ENCODE data around the gene WDFY1. TPM values are rescaled to one million over a fixed set of nuclear protein-coding genes. Genes with fewer than 3 reads are reported as not detected.

Gene WDFY1
- total and polyA plus RNA-seq, 8 donors = 8.2 to 134 (median 31.4) TPM

DNA sequence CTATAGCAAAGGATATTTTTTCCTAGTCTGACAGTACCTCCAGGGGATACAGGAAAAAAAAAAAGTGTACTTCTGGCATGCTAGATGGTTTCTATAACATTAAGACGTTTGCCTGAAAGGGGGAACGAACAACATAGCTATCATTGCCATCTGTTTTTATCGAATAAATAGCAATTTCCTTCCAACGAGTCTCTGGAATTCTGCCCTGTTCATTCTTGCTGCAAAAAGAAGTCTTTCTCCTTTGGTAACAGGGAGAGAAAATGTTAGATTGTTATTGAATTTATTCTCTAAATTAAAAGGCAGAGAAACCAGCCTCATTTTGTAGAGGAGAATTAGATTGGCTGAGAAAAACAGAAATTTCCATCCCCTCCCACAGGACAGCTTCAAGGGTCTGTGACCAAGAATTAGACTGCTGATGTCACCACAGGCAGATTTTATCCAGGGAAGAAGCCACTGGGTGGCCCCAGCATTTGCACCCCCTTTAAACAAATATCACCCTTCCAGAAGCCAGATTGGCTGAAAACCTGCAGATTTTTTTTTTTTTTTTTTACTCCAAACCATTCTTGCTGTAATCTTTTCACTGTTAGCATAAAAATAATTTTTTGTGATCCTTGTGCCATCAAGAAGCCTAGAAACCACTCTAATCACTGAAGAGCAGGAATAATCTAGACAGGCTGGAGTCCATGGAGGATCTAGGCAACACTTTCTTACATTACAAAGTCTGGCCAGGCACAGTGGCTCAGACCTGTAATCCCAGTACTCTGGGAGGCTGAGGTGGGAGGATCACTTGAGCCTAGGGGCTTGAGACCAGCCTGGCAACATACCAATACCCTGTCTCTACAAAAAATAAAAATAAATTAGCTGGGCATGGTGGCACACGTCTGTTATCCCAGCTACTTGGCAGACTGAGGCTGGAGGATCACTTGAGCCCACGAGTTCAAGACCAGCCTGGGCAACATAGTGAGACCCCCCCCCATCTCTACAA lies 12.0 kb downstream of the WDFY1 start:
- Histone ChIP-seq H3K27me3 (no peaks in the 10 kb centered on the region), H3K27ac (peak overlapping the region in 1 of 5 donors; percentile 30), H3K36me3 (no peaks in the 10 kb centered on the region), H3K9me3 (no peaks in the 10 kb centered on the region), H3K4me1 (peaks cover 44 to 78% (median 67%) of the 10 kb centered on the region in 4 donors), H3K4me3 (no peak overlapping the region)
- intact Hi-C loops (cut with DNase I; ENCODE audit: low total_unique reads) = no loop called here
- WGBS, 5 donors = 37 to 59% (median 42%) methylated on average over 6 of the region's 6 CpGs
- no peak for TF ChIP-seq EP300 (IDR thresholded peaks at IDR 0.05)
- TF ChIP-seq POLR2A (IDR thresholded peaks at IDR 0.05) = no peak
- TF ChIP-seq CTCF (IDR thresholded peaks at IDR 0.05) = no peak
- no peak for TF ChIP-seq POLR2AphosphoS5 (IDR thresholded peaks at IDR 0.05)
- no peak for DNase-seq

DNA sequence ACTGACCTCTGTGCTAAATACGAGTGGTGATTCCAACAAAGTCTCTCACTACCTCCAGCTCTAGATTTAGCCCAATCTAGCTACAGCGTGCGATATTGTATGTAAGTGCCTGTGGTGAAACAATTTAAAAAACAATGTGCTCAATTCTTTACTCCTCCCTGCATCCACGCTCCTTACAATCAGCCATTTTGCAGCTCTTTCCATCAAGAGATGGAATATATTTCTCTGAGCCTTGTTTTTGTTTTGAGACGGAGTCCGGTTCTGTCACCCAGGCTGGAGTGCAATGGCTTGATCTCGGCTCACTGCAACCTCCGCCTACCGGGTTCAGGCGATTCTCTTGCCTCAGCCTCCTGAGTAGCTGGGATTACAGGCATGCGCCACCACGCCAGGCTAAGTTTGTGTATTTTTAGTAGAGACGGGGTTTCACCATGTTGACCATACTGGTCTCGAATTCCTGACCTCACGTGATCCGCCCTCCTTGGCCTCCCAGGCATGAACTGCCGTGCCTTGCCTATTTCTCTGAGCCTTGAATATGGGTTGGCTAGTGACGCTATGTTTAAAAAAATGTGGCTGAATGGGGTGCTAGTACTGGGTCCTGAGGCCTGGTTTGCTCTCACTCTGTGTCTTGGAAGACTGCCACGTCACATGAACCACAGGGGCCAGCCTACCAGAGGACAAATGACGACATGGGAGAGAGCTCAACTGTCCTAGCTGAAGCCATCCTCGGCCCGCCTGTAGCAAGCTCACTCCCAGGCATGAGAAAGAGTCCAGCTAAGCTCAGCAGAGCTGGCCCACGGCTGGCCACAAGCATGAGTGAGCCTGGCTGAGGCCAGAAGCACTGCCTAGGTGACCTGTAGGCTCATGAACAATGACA lies 14.8 kb downstream of the WDFY1 start:
- no peaks in the 10 kb centered on the region for H3K36me3 ChIP-seq
- WGBS, 5 donors = 74 to 79% (median 76%) methylated on average over 22 to 23 of the region's 23 CpGs
- peaks cover 30 to 57% (median 43%) of the 10 kb centered on the region in 4 donors for H3K4me1 ChIP-seq
- intact Hi-C loops (cut with DNase I; ENCODE audit: low total_unique reads) = no loop called here
- H3K9me3 ChIP-seq = peaks cover 3 to 12% (median 8%) of the 10 kb centered on the region in 4 donors
- H3K27me3 ChIP-seq = no peaks in the 10 kb centered on the region
- no peak overlapping the region for H3K4me3 ChIP-seq
- H3K27ac ChIP-seq = peak overlapping the region in 4 of 5 donors; percentile 1 to 43 (median 43)
- peak; percentile 37 to 49 for DNase-seq
- TF ChIP-seq EP300 (IDR thresholded peaks at IDR 0.05) (no peak), POLR2AphosphoS5 (IDR thresholded peaks at IDR 0.05) (no peak), POLR2A (IDR thresholded peaks at IDR 0.05) (no peak), CTCF (IDR thresholded peaks at IDR 0.05) (no peak)

DNA sequence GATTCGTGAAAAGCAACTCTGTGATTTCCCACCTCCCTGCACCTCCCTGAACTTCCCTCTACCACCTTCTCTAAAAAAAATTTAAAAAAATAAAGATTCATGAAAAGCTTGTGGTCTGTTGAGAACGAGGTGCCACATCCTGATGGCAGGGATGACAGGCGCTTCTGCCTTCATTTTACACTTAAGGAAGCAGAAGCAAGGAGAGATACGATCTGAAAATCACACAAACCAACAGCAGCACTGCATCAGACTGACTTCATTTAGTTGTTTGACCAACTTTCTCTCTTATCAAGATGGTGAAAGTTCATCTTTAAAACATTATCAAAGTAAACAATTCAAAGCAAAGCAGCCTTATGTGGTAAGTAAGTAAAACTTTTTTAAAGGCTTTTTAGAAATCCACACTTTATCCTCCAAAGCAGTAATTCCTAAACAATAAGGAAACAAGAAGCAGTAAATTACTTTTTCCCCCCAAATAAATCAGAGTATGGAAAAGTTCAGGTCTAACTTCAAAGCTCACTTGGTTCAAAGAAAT lies 15.5 kb downstream of the WDFY1 start:
- WGBS, 5 donors = 38 to 47% (median 42%) methylated on average over 4 of the region's 4 CpGs
- H3K4me1 ChIP-seq = peaks cover 24 to 55% (median 36%) of the 10 kb centered on the region in 4 donors
- no peaks in the 10 kb centered on the region for H3K27me3 ChIP-seq
- TF ChIP-seq CTCF (IDR thresholded peaks at IDR 0.05) (no peak), POLR2AphosphoS5 (IDR thresholded peaks at IDR 0.05) (no peak), EP300 (IDR thresholded peaks at IDR 0.05) (no peak), POLR2A (IDR thresholded peaks at IDR 0.05) (no peak)
- peaks cover 3 to 12% (median 8%) of the 10 kb centered on the region in 4 donors for H3K9me3 ChIP-seq
- no peak overlapping the region for H3K4me3 ChIP-seq
- intact Hi-C loops (cut with DNase I; ENCODE audit: low total_unique reads) = no loop called here
- H3K36me3 ChIP-seq = no peaks in the 10 kb centered on the region
- DNase-seq = no peak
- peak overlapping the region in 2 of 5 donors; percentile 43 for H3K27ac ChIP-seq
